Measurements from ENCODE around the gene COPS4. TPM values are rescaled to one million over a fixed set of nuclear protein-coding genes. Genes with fewer than 3 reads are reported as not detected.

The COPS4 gene
- total RNA-seq, 2 experiments from 2014 or later: 26.0 to 27.6 TPM

DNA sequence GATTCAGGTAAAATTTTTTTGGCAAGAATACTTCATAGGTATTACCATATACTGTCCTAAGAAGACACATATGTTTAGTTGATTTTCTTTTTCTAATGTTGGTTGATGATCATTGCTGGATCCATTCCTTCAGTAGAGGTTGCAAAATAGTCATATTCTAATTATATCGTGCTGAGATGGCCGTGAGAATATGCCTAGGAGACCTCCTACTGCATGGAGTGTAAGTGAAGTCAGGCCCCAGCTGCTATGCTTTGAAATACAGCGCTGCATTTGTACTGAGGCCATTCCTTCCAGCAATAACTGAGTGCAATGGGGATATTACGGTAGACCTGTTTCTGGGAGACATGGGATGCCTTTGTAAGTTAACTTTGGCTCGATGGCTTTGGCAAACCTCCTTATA lies 86.3 kb downstream of the COPS4 start:
- no peak overlapping the region for H3K27ac ChIP-seq (ENCODE audit: low read depth in 1 of 2, low read length in 2 of 2)
- H3K4me1 Mint-ChIP-seq (ENCODE audit: low read depth): peaks cover 23% of the 10 kb centered on the region
- peaks cover 10% of the 10 kb centered on the region for H3K4me1 ChIP-seq (ENCODE audit: insufficient read depth, low read length)

DNA sequence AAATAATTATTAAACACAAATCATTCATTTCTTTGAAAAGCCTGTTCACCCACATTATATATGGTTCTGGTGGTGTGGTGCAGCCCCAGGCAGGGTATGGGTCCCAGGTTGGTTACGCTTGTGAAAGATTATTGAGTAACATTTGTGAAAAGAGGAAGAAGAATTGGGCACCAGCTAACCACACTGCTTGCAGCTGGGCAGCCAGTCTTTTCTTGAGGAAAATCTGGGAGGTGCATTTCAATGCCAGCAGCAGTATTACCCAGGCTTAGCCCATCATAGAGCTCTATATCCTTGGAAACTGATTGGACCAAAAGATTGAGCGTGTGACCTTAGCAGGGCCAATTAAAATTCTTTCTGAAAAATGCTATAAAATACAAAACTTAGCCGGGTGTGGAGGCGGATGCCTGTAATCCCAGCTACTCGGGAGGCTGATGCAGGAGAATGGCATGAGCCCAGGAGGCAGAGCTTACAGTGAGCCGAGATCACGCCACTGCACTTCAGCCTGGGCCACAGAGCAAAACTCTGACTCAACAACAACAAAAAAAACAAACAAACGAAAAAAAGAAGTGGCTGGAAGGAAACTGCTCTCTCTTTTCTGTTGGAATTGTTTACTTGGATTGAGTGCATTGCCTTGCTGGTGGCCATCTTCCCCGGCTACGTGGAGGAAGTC lies 89.3 kb downstream of the COPS4 start:
- ChIA-PET CTCF (no interaction called here), POLR2A (interaction anchor here (1.2 to 4.2 kb wide), 2 partner anchors 12 to 93 kb away, joined by 3 to 41 read pairs; partner anchors contain the start of gene PLAC8)
- H3K36me3 Mint-ChIP-seq (ENCODE audit: low read depth): no peaks in the 10 kb centered on the region
- no peak overlapping the region for H3K27ac Mint-ChIP-seq
- ATAC-seq (ENCODE audit: poor library complexity) (no peak), DNase-seq (peak in 3 of 14 experiments; percentile 15 to 47 (median 44))
- Histone ChIP-seq H3K27me3 (ENCODE audit: control insufficient read depth in 1 of 2, insufficient read depth in 2 of 2, low read length in 2 of 2) (no peaks in the 10 kb centered on the region), H3K36me3 (ENCODE audit: insufficient read depth, low read length) (no peaks in the 10 kb centered on the region), H3K27ac (ENCODE audit: low read depth in 1 of 2, low read length in 2 of 2) (no peak overlapping the region), H3K4me3 (ENCODE audit: low read length) (no peak overlapping the region), H3K4me1 (ENCODE audit: insufficient read depth, low read length) (peaks cover 10% of the 10 kb centered on the region), H3K9me3 (ENCODE audit: control insufficient read depth in 1 of 2, insufficient read depth in 1 of 2, low read length in 2 of 2) (peaks cover 0 to 4% of the 10 kb centered on the region in 2 experiments)
- no peak overlapping the region for H3K4me3 Mint-ChIP-seq
- no peaks in the 10 kb centered on the region for H3K27me3 Mint-ChIP-seq
- TF ChIP-seq, protein P1, sequence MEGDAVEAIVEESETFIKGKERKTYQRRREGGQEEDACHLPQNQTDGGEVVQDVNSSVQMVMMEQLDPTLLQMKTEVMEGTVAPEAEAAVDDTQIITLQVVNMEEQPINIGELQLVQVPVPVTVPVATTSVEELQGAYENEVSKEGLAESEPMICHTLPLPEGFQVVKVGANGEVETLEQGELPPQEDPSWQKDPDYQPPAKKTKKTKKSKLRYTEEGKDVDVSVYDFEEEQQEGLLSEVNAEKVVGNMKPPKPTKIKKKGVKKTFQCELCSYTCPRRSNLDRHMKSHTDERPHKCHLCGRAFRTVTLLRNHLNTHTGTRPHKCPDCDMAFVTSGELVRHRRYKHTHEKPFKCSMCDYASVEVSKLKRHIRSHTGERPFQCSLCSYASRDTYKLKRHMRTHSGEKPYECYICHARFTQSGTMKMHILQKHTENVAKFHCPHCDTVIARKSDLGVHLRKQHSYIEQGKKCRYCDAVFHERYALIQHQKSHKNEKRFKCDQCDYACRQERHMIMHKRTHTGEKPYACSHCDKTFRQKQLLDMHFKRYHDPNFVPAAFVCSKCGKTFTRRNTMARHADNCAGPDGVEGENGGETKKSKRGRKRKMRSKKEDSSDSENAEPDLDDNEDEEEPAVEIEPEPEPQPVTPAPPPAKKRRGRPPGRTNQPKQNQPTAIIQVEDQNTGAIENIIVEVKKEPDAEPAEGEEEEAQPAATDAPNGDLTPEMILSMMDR (IDR thresholded peaks at IDR 0.05): no peak
- intact Hi-C loops (cut with DNase I, micrococcal nuclease): no loop called here
- H3K4me1 Mint-ChIP-seq (ENCODE audit: low read depth): peaks cover 16% of the 10 kb centered on the region
- H3K9me3 Mint-ChIP-seq: no peaks in the 10 kb centered on the region

More for the DNA sequence above, 86.3 kb downstream of the COPS4 start:
- no peak for ATAC-seq (ENCODE audit: poor library complexity)
- Histone ChIP-seq H3K36me3 (ENCODE audit: insufficient read depth, low read length) (no peaks in the 10 kb centered on the region), H3K4me3 (ENCODE audit: low read length) (no peak overlapping the region), H3K27me3 (ENCODE audit: control insufficient read depth in 1 of 2, insufficient read depth in 2 of 2, low read length in 2 of 2) (no peaks in the 10 kb centered on the region), H3K9me3 (ENCODE audit: control insufficient read depth in 1 of 2, insufficient read depth in 1 of 2, low read length in 2 of 2) (no peaks in the 10 kb centered on the region)
- H3K36me3 Mint-ChIP-seq (ENCODE audit: low read depth): no peaks in the 10 kb centered on the region
- H3K27ac Mint-ChIP-seq: no peak overlapping the region
- no peaks in the 10 kb centered on the region for H3K27me3 Mint-ChIP-seq
- intact Hi-C loops (cut with DNase I, micrococcal nuclease): no loop called here
- TF ChIP-seq, protein P1 (IDR thresholded peaks at IDR 0.05): no peak
- no peak overlapping the region for H3K4me3 Mint-ChIP-seq
- H3K9me3 Mint-ChIP-seq: no peaks in the 10 kb centered on the region
- CTCF ChIA-PET: interaction anchor here (1.0 to 1.2 kb wide), 4 partner anchors 11 to 132 kb away, joined by 3 to 4 read pairs (median 4); no protein-coding TSS in a partner anchor
- no peak for DNase-seq
- POLR2A ChIA-PET: interaction anchor here (0.8 kb wide), 1 partner anchor 11 kb away, joined by 4 read pairs; no protein-coding TSS in a partner anchor

Other genes starting within 250 kb of the COPS4 start
- gene SCD5, start 236.4 kb upstream of the COPS4 start, total RNA-seq: under 1 TPM; 0.14 to 0.25 TPM
- 100 to 1,000 TPM; 130 to 131 TPM for gene SEC31A, start 144.0 kb upstream of the COPS4 start, total RNA-seq
- 1 to 10 TPM; 3.8 to 4.3 TPM for gene THAP9, start 134.4 kb upstream of the COPS4 start, total RNA-seq
- 10 to 100 TPM; 11.0 to 12.1 TPM for gene LIN54, start 24.4 kb upstream of the COPS4 start, total RNA-seq
- 100 to 1,000 TPM; 249 to 259 TPM for gene PLAC8, start 79.5 kb downstream of the COPS4 start, total RNA-seq
- 10 to 100 TPM in 1 of 2 experiments, 1 to 10 TPM in 1; 9.2 to 10.1 TPM for gene COQ2, start 249.6 kb downstream of the COPS4 start, total RNA-seq

Measured in CD4-positive, alpha-beta T cell (primary cell).